ENCODE measurements around the gene RASA3.
"Not testable (repeated sequence)": the region's sequence is repeated elsewhere in the genome, so short reads cannot be mapped to it uniquely, and the experiment has no call there.

The RASA3 gene

GRCh38 chr13:114081761-114082681, 50.4 kb downstream of the RASA3 start:
- no peak for DNase-seq (ENCODE audit: low read depth in 2 of 2)

DNA sequence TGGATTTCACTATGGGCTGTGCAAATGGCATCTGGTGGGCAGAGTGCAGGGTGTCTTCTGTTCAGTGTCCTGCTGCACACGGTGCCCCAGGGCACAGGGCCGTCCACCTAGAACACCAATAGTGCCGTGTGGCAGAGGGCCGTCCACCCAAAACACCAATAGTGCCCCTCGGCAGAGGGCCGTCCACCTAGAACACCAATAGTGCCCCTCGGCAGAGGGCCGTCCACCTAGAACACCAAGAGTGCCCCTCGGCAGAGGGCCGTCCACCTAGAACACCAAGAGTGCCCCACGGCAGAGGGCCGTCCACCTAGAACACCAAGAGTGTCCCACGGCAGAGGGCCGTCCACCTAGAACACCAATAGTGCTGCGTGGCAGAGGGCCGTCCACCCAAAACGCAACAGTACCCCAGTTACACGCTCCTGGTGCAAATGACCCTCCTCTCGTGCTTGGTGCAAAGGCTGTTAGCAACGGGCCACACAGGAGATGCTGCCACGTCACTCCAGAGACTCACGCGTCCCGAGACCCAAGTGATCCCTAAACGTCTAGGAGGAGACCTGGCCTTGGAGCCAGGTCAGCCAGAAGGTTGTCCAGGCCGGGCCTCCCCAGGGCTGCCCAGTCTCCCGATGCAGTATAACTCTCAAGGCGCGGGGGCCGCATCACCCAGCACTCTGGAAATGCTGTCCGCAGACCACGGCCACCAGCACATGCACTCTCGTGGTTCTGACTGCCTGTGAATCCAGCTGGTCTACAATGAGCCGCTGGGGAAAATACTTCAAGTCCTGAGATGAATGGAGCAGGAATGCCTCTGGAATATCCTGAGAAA, 51.5 kb downstream of the RASA3 start:
- no peak for DNase-seq (ENCODE audit: low read depth in 2 of 2)

DNA sequence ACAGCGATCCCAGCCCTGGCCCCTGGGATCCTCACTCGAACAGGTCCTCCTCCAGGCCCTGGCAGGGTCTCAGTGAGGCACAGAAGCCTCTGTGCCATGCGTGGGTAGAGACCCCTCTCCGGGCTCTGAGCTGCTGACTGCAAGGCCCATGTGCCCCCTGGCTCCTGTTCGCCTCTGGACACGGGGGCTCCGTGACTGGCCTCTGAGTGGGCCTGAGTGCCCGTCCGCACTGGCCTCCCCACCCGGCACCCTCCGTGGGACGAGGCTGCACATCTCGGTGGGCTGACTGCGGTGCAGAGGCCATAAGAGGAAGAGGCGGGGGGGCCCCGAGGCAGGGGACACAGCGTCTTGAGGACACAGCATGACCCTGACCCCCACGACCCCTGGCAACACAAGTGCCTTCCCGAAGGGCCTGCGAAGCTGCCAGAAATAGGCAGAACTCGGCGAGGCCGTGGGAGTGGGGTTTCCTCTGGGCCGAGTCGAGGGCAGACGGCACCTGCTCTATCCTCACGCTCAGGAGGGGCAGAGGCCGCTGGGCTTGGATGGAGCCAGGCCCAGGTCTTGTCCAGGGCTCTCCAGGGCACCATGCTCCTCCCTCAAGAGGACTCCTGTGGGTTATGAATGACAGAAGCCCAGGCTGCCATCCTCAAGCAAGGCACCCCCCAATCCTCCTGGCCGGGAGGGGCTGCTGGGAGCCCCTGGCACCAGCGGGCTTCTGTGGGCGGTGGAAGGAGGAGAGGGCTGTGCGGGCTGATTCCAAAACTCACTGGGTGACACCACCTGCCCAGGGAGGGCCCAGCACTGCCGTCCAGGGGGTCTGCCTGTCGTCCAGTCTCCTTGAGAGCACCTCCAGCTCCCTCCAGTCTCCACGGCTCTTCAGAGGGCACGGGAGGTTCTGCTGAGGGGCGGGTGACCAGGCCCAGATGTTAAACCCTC, 52.6 kb downstream of the RASA3 start:
- no peak for DNase-seq (ENCODE audit: low read depth in 2 of 2)

- DNase-seq (ENCODE audit: low read depth in 2 of 2), result no peak
Measured at GRCh38 chr13:114078461-114079451, 53.7 kb downstream of the RASA3 start.

DNA sequence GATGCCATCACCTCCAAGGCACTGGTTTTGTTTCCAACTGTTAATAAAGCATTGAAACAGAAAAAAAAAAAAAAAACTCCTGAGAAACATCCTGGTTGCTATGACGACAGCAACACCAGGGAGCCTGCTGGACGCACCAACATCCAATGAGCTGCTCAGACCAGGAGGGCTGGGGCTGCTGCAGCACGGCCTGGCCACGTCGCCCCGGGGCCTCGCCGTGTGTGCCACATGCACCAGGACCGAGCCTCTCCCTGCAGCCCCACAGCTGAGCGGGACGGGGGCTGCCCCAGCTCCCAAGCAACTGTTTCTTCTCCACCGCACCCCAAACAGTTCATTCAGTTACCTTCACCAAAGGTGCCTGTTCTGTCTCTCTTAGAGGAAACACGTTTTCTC, 54.5 kb downstream of the RASA3 start:
- DNase-seq (ENCODE audit: low read depth in 2 of 2), result no peak

DNA sequence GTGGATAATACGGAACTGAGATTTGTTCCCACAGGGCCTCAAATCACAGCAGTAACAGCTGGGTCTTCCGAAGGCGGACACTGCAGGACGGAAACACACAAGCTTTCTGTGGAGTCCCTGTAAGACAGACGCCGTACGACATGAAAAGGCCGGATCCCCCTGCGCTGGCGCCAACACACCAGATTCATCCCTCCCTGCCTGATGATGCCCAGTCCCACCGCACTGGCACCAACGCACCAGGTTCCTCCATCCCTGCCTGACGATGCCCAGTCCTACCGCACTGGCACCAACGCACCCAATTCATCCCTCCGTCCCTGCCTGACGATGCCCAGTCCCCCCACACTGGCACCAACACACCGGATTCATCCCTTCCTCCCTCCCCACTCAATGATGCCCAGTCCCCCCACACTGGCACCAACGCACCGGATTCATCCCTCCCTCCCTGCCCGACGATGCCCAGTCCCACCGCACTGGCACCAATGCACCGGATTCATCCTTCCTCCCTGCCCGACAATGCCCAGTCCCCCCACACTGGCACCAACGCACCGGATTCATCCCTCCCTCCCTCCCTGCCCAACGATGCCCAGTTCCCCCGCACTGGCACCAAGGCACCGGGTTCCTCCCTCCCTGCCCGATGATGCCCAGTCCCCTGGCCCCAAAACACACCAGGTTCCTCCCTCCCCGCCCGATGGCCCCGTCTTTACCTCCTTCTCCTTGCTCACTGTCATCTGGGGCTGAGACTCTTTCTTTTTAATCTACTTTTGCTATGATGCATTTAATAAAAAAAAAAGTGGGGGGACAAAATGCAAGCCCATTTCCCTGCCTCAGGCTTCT, 55.1 kb downstream of the RASA3 start:
- DNase-seq (ENCODE audit: low read depth in 2 of 2), result no peak

- no peak for DNase-seq (ENCODE audit: low read depth in 2 of 2)
Measured at GRCh38 chr13:114076329-114077090, 55.9 kb downstream of the RASA3 start.

- DNase-seq (ENCODE audit: low read depth in 2 of 2), result not testable (repeated sequence)
Measured at GRCh38 chr13:114075811-114076210, 56.6 kb downstream of the RASA3 start.

DNA sequence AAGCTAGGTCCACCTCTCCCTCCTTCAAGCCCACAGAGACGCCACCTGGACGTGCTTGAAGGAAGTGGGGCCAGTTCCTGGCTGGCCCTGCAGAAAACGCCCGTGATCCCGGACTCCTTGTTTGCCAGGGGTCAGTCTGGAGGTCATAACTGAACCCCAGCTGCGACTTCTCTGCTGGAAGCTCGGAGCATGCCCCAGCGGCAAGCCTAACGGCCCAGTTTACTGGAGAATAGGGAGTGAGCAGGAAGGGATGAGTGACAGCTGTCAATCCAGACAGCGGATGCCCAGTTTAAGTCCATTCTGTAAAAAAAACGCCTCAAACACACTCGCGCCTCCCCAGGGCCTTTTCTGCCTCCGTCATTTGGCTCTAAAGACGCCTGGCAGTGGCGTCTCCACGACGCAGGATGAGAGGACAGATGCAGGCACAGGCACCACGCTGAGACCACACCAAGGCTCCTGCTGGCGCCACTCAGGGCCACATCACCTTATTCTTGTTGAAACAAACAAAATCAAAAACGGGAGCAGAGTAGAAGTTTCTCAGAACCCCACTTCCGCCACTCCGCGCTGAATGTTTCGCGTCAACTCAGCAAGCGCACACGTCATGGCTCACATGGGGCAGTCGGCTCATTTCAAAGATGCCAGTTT, 57.6 kb downstream of the RASA3 start:
- no peak for DNase-seq (ENCODE audit: low read depth in 2 of 2)

- DNase-seq (ENCODE audit: low read depth in 2 of 2), result no peak
Measured at GRCh38 chr13:114073881-114074612, 58.4 kb downstream of the RASA3 start.

- no peak for DNase-seq (ENCODE audit: low read depth in 2 of 2)
Measured at GRCh38 chr13:114072421-114072820, 60.0 kb downstream of the RASA3 start.

DNA sequence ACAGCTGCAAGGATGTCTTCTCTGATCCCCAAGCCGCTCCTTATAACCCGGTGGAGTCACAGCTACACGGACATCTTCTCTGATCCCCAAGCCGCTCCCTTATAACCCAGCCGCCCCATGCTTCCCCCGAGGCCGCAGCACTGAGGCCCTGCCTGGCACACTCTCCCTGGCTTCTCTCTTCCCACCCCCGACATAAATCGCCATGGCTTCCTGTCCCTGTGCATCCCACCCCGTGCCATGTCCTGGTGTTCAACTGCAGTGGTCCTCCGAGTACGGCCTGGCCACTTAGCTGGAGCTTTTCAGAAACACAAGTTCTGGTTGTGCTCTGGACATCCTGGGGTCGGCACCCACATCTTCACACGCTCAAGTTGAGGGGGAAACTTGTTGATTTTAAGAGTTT, 60.4 kb downstream of the RASA3 start:
- no peak for DNase-seq (ENCODE audit: low read depth in 2 of 2)

DNA sequence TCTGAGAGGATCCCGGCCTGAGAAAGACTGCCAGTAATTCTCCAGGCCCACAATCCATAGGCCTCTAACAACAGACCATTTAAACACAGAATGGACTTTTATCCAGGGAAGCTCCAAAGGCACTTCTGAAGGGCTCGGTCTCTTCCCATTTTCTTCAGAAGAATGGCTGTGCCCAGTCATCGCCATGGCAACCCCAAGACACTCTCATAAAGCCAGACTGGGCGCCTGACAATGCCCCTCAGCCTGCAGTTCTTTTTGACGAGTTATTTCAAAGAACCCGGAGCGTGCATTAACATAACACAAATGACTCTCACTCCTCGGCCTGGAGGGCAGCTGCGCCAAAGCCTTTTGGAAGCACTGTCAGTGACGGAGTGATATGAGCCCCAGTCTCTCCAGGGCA, 61.0 kb downstream of the RASA3 start:
- DNase-seq (ENCODE audit: low read depth in 2 of 2), result no peak

DNA sequence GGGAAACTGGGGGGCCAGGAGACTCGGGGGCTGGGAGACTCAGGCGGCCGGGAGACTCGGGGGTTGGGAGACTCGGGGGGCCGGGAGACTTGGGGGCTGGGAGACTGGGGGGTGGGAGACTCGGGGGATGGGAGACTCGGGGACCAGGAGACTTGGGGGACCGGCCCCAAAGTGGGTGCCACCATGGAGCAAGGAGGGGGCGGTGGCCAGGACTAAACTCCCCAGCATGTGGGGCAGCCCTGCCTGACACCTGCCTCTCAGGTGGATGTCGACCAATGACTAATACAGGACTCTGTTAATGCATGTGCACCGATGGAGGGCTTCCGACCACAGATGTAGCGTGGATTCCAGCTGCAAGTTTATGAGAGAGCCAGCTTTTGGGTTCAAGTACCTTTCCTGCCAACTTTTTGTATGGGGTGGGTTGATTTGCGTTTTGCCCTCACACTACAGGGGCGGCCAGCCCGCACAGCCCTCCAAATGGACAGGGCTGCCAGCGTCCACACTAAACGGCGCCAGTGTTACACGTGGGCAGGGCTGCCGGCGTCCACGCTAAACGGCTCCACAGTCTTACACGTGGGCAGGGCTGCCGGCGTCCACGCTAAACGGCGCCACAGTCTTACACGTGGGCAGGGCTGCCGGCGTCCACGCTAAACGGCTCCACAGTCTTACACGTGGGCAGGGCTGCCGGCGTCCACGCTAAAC, 62.2 kb downstream of the RASA3 start:
- DNase-seq (ENCODE audit: low read depth in 2 of 2), result no peak

- no peak for DNase-seq (ENCODE audit: low read depth in 2 of 2)
Measured at GRCh38 chr13:114069376-114070097, 62.9 kb downstream of the RASA3 start.

GRCh38 chr13:114068656-114069318, 63.6 kb downstream of the RASA3 start:
- no peak for DNase-seq (ENCODE audit: low read depth in 2 of 2)
